Measurements from ENCODE around the gene ADGRL3.

The ADGRL3 gene

GRCh38 chr4:62080431-62080830 is 880.3 kb downstream of the ADGRL3 start:
- no peak for TF ChIP-seq ZC3H10 (CRISPR knock-in tag; IDR thresholded peaks at IDR 0.05)
- no peak for TF ChIP-seq CSRNP3 (CRISPR knock-in tag; IDR thresholded peaks at IDR 0.05)
- TF ChIP-seq ZFP30 (CRISPR knock-in tag; IDR thresholded peaks at IDR 0.05) = no peak
- TF ChIP-seq RARB (CRISPR knock-in tag; IDR thresholded peaks at IDR 0.05) = no peak
- TF ChIP-seq, protein P1, sequence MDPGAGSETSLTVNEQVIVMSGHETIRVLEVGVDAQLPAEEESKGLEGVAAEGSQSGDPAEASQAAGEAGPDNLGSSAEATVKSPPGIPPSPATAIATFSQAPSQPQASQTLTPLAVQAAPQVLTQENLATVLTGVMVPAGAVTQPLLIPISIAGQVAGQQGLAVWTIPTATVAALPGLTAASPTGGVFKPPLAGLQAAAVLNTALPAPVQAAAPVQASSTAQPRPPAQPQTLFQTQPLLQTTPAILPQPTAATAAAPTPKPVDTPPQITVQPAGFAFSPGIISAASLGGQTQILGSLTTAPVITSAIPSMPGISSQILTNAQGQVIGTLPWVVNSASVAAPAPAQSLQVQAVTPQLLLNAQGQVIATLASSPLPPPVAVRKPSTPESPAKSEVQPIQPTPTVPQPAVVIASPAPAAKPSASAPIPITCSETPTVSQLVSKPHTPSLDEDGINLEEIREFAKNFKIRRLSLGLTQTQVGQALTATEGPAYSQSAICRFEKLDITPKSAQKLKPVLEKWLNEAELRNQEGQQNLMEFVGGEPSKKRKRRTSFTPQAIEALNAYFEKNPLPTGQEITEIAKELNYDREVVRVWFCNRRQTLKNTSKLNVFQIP (CRISPR knock-in tag; IDR thresholded peaks at IDR 0.05; ENCODE audit: borderline replicate concordance, low read depth) = no peak
- TF ChIP-seq TOX (CRISPR knock-in tag; IDR thresholded peaks at IDR 0.05; ENCODE audit: borderline replicate concordance) = no peak
- no peak for TF ChIP-seq CSDC2 (CRISPR knock-in tag; IDR thresholded peaks at IDR 0.05)
- no peak for TF ChIP-seq SNAI2 (CRISPR knock-in tag; IDR thresholded peaks at IDR 0.05)
- TF ChIP-seq ZNF565 (CRISPR knock-in tag; conservative IDR thresholded peaks at IDR 0.05; ENCODE audit: low read depth) = no peak
- TF ChIP-seq TSHZ2 (CRISPR knock-in tag; IDR thresholded peaks at IDR 0.05) = no peak
- TF ChIP-seq ZNF8 (CRISPR knock-in tag; IDR thresholded peaks at IDR 0.05) = no peak
- TF ChIP-seq PPARA (CRISPR knock-in tag; IDR thresholded peaks at IDR 0.05; ENCODE audit: borderline replicate concordance) = no peak
- no peak for TF ChIP-seq TCF4 (CRISPR knock-in tag; IDR thresholded peaks at IDR 0.05; ENCODE audit: borderline replicate concordance)
- TF ChIP-seq GLIS3 (CRISPR knock-in tag; IDR thresholded peaks at IDR 0.05) = no peak
- TF ChIP-seq ESRRG (CRISPR knock-in tag; IDR thresholded peaks at IDR 0.05) = no peak
- TF ChIP-seq ARNTL (CRISPR knock-in tag; IDR thresholded peaks at IDR 0.05; ENCODE audit: borderline replicate concordance, low read depth) = no peak
- TF ChIP-seq ISL1 (CRISPR knock-in tag; IDR thresholded peaks at IDR 0.05) = no peak
- TF ChIP-seq ZNF70 (CRISPR knock-in tag; IDR thresholded peaks at IDR 0.05) = no peak
- no peak for TF ChIP-seq BACH2 (CRISPR knock-in tag; IDR thresholded peaks at IDR 0.05; ENCODE audit: borderline replicate concordance)
- TF ChIP-seq, protein P2, sequence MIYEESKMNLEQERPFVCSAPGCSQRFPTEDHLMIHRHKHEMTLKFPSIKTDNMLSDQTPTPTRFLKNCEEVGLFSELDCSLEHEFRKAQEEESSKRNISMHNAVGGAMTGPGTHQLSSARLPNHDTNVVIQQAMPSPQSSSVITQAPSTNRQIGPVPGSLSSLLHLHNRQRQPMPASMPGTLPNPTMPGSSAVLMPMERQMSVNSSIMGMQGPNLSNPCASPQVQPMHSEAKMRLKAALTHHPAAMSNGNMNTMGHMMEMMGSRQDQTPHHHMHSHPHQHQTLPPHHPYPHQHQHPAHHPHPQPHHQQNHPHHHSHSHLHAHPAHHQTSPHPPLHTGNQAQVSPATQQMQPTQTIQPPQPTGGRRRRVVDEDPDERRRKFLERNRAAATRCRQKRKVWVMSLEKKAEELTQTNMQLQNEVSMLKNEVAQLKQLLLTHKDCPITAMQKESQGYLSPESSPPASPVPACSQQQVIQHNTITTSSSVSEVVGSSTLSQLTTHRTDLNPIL (CRISPR knock-in tag; IDR thresholded peaks at IDR 0.05; ENCODE audit: low read depth) = no peak
- no peak for ATAC-seq

DNA sequence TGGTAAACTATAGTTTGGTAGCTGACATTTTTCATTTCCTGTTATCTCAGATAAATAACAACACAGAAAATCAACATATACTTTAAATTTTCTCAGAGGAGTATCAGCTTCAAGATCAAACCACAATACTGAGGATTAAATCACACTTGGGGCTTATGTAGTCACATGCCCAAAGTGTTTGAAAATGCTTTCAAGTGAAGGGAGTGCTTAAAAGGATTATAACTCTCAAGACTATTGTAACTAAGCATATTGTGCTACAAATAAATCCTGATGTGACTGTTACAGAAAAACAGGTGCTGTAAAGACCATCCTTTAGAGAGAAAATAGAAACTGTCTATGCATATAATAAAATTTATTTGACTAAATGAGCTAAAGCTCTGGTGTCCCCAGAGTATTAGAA is 887.6 kb downstream of the ADGRL3 start:
- ATAC-seq = no peak
- TF ChIP-seq PATZ1 (CRISPR knock-in tag; IDR thresholded peaks at IDR 0.05; ENCODE audit: borderline replicate concordance) = no peak
- no peak for TF ChIP-seq TSHZ2 (CRISPR knock-in tag; IDR thresholded peaks at IDR 0.05)
- no peak for TF ChIP-seq OSR1 (CRISPR knock-in tag; IDR thresholded peaks at IDR 0.05)
- no peak for TF ChIP-seq ZC3H10 (CRISPR knock-in tag; IDR thresholded peaks at IDR 0.05)
- TF ChIP-seq ZNF70 (CRISPR knock-in tag; IDR thresholded peaks at IDR 0.05) = no peak
- no peak for TF ChIP-seq RARB (CRISPR knock-in tag; IDR thresholded peaks at IDR 0.05)
- TF ChIP-seq CSDC2 (CRISPR knock-in tag; IDR thresholded peaks at IDR 0.05) = no peak
